ENCODE data around the gene EPAS1. TPM values are rescaled to one million over a fixed set of nuclear protein-coding genes. Genes with fewer than 3 reads are reported as not detected.

The EPAS1 gene
- total and polyA plus RNA-seq, 2 of the 8 experiments (the other 6 are each of a cell fraction or from before 2014, with no cell fraction given): 2.0 to 4.9 TPM

DNA sequence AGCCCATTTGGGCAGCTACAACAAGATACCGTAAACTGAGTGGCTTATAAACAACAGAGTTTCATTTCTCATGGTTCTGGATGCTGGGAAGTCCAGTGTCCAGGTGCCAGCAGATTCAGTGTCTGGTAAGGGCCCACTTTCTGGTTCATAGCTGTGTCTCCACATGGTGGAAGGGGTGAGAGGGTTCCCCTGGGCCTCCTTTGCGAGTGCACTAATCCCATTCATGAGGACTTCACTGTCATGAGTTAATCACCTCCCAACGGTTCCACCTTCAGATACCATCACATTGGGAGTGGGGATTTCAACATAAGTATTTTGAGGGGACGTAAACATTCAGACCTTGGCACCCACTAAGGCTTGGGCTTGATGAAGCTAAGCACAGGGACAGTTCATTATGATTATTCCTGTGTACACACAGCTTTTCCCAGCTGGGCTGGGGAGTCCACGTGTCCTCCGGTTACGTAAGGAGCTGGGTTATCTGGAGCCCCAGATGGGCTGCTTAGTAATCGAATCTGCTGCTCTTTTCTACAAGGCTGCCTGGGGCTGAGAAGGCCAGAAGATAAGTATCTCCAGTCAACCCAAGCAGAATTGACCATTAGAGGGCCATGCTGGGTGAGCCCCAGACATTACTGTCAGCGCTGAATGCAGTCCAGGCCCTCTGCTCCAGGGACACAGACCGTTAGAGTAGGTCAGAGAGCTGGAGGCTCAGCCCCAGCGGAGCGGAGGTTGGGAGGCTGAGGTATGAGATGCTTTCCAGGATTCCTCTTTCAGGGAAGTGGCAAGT is 42.7 kb downstream of the EPAS1 start (continued):
- TF ChIP-seq CREB1 (IDR thresholded peaks at IDR 0.05) (no peak), FOSL1 (IDR thresholded peaks at IDR 0.05; ENCODE audit: insufficient read depth, low read depth, low read length) (no peak), CTBP2 (IDR thresholded peaks at IDR 0.05; ENCODE audit: borderline replicate concordance, insufficient read depth, insufficient read length, low read length) (no peak)
